ENCODE data around the gene AUTS2. TPM values are rescaled to one million over a fixed set of nuclear protein-coding genes. Genes with fewer than 3 reads are reported as not detected.

The AUTS2 gene
- polyA plus RNA-seq, 3 donors = 0.08 to 0.35 TPM; not detected in 1

DNA sequence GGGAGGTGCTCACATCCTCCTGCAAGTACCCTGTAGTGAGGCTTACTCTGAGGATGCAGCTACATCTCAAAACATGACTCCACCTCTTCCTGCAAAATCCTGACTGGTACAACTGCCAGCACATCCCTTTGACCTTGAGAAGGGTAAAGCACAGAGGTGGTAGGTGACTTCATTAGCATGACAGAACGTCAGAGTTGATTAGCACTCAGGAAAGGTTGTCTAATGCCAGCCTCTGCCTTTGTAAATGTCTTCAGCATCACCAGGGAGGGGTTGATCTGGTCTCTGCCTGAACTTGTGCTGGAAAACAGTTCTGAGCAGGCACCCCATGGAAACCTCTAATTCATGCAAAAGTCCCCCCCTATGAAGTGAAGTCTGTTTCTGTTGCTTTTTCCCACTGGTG, 942.4 kb downstream of the AUTS2 start:
- Histone ChIP-seq H3K79me2 (ENCODE audit: insufficient read depth, low read length) (no peaks in the 10 kb centered on the region), H4K20me1 (ENCODE audit: insufficient read depth, low read length) (no peaks in the 10 kb centered on the region), H3K4me1 (ENCODE audit: control insufficient read depth in 1 of 2, insufficient read depth in 2 of 2, low read length in 2 of 2) (no peaks in the 10 kb centered on the region), H3K27ac (ENCODE audit: low read depth in 1 of 2, low read length in 2 of 2) (no peak overlapping the region), H2AFZ (ENCODE audit: insufficient read depth, low read depth, low read length, poor library complexity, severe bottlenecking) (no peak overlapping the region), H3K9ac (ENCODE audit: insufficient read depth, low read length, poor library complexity, severe bottlenecking) (no peak overlapping the region), H3K9me3 (replicated peaks in 1 of 2; ENCODE audit: control insufficient read depth in 1 of 2, insufficient read depth in 1 of 2, low read length in 2 of 2) (no peaks in the 10 kb centered on the region), H3K4me2 (replicated peaks; ENCODE audit: extremely low read depth, low read length, poor library complexity, severe bottlenecking) (no peak overlapping the region), H3K36me3 (replicated peaks in 1 of 2; ENCODE audit: control insufficient read depth in 1 of 2, insufficient read depth in 2 of 2, low read length in 2 of 2) (no peaks in the 10 kb centered on the region), H3K27me3 (ENCODE audit: control insufficient read depth in 2 of 2, insufficient read depth in 2 of 2, low read length in 2 of 2) (no peaks in the 10 kb centered on the region), H3K4me3 (replicated peaks in 1 of 3; ENCODE audit: low read depth in 2 of 3, low read length in 3 of 3) (no peak overlapping the region)
- DNase-seq = no peak
- no peaks in the 10 kb centered on the region for H3K27me3 Mint-ChIP-seq (ENCODE audit: low read depth in 3 of 3)
- no peaks in the 10 kb centered on the region for H3K36me3 Mint-ChIP-seq
- TF ChIP-seq, protein P1, sequence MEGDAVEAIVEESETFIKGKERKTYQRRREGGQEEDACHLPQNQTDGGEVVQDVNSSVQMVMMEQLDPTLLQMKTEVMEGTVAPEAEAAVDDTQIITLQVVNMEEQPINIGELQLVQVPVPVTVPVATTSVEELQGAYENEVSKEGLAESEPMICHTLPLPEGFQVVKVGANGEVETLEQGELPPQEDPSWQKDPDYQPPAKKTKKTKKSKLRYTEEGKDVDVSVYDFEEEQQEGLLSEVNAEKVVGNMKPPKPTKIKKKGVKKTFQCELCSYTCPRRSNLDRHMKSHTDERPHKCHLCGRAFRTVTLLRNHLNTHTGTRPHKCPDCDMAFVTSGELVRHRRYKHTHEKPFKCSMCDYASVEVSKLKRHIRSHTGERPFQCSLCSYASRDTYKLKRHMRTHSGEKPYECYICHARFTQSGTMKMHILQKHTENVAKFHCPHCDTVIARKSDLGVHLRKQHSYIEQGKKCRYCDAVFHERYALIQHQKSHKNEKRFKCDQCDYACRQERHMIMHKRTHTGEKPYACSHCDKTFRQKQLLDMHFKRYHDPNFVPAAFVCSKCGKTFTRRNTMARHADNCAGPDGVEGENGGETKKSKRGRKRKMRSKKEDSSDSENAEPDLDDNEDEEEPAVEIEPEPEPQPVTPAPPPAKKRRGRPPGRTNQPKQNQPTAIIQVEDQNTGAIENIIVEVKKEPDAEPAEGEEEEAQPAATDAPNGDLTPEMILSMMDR (IDR thresholded peaks at IDR 0.05) = no peak
- no peak overlapping the region for H3K27ac Mint-ChIP-seq
- intact Hi-C loops (cut with micrococcal nuclease) = no loop called here
- H3K4me3 Mint-ChIP-seq = no peak overlapping the region
- H3K9me3 Mint-ChIP-seq = peaks cover 0 to 3% (median 0%) of the 10 kb centered on the region in 7 donors
- H3K4me1 Mint-ChIP-seq = peaks cover 7% of the 10 kb centered on the region
- WGBS (ENCODE audit: insufficient coverage) = 80% methylated on average over 1 of the region's 1 CpG

DNA sequence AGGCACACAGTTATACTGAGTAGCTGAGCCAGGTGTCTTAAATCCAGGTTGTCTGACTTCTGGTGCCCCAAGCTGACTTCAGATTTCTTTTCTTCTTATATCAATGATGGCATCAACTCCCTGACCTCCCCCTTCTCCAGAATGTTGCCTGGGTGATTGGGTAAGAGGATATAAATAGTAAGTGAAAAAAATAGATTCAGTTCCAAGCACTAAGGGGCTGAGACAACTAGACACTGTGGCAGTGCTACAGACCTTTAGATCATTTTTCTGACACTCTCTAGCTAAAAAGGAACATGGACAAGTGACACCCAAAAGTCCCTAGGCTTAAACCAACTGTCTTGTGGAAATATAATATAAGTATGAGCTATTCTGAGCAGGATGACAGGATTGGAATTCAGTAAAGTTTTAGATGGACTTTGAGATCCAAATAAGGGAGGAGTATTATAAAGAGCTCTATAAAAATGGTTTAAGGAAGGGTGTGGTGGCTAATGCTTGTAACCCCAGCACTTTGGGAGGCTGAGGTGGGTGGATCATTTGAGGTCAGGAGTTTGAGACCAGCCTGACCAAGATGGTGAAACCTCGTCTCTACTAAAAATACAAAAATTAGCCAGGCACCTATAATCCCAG, 944.6 kb downstream of the AUTS2 start:
- intact Hi-C loops (cut with micrococcal nuclease) = no loop called here
- no peaks in the 10 kb centered on the region for H3K9me3 ChIP-seq (replicated peaks in 1 of 2; ENCODE audit: control insufficient read depth in 1 of 2, insufficient read depth in 1 of 2, low read length in 2 of 2)
- WGBS (ENCODE audit: insufficient coverage) = no CpG with 5 or more reads among the region's 1 CpG

More for the DNA sequence above, 944.6 kb downstream of the AUTS2 start:
- Mint-ChIP-seq H3K27me3 (ENCODE audit: low read depth in 3 of 3) (no peaks in the 10 kb centered on the region), H3K27ac (no peak overlapping the region), H3K4me3 (no peak overlapping the region), H3K4me1 (peaks cover 7% of the 10 kb centered on the region), H3K36me3 (no peaks in the 10 kb centered on the region), H3K9me3 (peaks cover 0 to 9% (median 5%) of the 10 kb centered on the region in 7 donors)
- DNase-seq = no peak
- TF ChIP-seq, protein P1 (IDR thresholded peaks at IDR 0.05) = no peak
- Histone ChIP-seq H3K4me3 (replicated peaks in 1 of 3; ENCODE audit: low read depth in 2 of 3, low read length in 3 of 3) (no peak overlapping the region), H3K9ac (ENCODE audit: insufficient read depth, low read length, poor library complexity, severe bottlenecking) (no peak overlapping the region), H3K4me2 (replicated peaks; ENCODE audit: extremely low read depth, low read length, poor library complexity, severe bottlenecking) (no peak overlapping the region), H3K36me3 (replicated peaks in 1 of 2; ENCODE audit: control insufficient read depth in 1 of 2, insufficient read depth in 2 of 2, low read length in 2 of 2) (no peaks in the 10 kb centered on the region), H3K4me1 (ENCODE audit: control insufficient read depth in 1 of 2, insufficient read depth in 2 of 2, low read length in 2 of 2) (no peaks in the 10 kb centered on the region), H4K20me1 (ENCODE audit: insufficient read depth, low read length) (no peaks in the 10 kb centered on the region), H3K27ac (ENCODE audit: low read depth in 1 of 2, low read length in 2 of 2) (no peak overlapping the region), H3K27me3 (ENCODE audit: control insufficient read depth in 2 of 2, insufficient read depth in 2 of 2, low read length in 2 of 2) (no peaks in the 10 kb centered on the region), H3K79me2 (ENCODE audit: insufficient read depth, low read length) (no peaks in the 10 kb centered on the region), H2AFZ (ENCODE audit: insufficient read depth, low read depth, low read length, poor library complexity, severe bottlenecking) (no peak overlapping the region)

Data from CD14-positive monocyte (primary cell).